ENCODE results near the gene NNAT.

The NNAT gene

GRCh38 chr20:37503256-37503927, 17.7 kb upstream of the NNAT start:
- no peak for DNase-seq (ENCODE audit: low read depth)

DNA sequence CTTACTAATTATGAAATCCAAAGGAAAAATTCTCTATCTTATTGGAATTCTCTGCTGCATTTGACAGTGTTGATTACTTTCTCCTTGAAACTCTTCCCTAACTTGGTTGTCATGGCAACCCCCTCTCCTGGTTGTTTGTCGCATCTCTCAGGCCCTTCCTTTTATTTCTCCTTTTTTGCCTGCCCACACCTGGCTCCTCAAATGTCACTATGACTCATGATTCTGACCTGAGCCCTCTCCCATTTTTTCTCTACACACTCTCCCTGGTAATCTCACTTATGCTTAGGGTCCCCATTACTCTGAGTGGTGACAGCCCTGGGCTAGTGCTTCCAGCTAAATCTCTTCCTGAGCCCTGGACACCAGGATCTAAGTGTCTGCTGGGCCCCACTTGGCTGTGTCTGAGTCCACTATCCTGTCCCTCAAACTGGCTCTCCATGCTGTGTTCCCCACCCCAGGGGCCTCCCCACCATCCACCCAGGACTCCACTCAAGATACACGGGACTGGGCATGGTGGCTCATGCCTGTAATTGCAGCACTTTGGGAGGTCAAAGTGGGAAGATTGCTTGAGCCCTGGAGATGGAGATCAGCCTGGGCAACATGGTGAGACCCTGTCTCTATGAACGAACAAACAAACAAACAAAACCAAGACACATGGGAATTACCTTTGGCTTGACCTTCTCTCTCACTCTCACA, 16.5 kb upstream of the NNAT start:
- DNase-seq (ENCODE audit: low read depth): no peak

- DNase-seq (ENCODE audit: low read depth): no peak
Observed at GRCh38 chr20:37505263-37506151, 15.5 kb upstream of the NNAT start.

- no peak for DNase-seq (ENCODE audit: low read depth)
Observed at GRCh38 chr20:37506152-37506725, 14.8 kb upstream of the NNAT start.

DNA sequence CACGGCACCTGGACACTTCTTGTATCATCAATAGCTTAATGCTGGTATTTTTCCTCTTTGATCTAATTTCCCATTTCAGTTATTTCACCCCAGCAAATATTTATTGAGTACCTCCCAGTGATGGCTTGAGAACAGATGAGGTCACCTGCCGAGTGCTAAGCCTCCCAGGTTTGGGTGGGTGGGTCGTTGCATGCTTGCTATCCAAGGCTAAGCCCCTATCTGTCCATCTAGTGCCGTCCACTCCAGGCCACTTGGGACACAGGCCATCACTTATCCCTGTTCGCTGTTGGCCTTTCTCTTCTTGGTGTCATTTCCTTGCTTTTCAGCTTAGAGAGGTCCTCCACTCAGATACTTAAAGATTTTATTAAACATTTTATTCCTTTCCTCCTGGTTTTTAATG, 10.8 kb upstream of the NNAT start:
- DNase-seq (ENCODE audit: low read depth): no peak

GRCh38 chr20:37511610-37512275, 9.3 kb upstream of the NNAT start:
- DNase-seq (ENCODE audit: low read depth): no peak

DNA sequence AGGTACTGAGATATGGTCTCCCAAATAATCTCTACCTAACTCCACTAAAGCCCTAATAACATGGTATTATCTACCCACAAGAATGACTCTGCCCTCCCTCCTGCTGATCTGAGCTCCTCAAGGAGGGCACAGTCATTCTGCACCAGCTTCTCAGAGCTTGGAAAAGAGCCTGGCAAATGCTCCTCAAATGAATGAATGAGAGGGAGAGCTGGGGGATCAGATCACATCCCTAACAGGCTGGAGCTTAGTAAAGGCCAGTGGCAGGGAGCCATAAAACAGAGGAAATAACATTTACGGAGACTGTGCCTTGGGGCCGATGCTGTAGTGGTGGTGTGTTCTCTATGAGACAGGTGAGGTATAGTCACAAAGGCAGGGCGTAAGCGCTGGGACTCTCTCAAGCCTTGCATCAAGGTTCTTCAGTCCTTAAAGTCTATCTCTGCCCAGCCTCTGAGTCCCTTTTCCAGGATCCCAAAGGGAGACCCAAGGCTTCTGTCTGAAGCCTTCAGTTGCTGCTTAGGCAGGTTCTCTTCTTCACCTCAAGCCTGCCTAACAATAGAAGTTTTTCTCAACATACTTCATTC, 7.2 kb upstream of the NNAT start:
- no peak for DNase-seq (ENCODE audit: low read depth)

DNA sequence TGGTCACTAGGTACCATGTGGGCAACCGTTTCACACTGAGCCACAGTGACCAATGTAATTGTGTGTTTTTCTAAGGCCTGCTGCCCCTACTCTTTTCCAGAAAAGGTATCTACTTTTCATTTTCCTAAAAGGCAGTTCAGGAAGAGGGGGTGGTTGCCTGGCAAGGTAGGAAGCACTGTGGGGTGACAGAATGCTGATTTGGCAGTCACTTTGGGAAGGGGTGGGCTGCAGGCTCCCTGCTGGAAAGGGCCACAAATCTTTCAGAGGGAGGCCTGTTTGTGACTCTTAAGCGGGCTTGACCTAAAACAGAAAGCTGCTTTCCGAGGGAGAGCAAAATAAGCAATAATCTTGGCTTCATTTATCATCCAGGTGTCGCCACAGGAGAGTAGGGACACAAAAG, 5.2 kb upstream of the NNAT start:
- no peak for DNase-seq (ENCODE audit: low read depth)

GRCh38 chr20:37516811-37517750, 4.0 kb upstream of the NNAT start:
- DNase-seq (ENCODE audit: low read depth): no peak

- no peak for DNase-seq (ENCODE audit: low read depth)
Observed at GRCh38 chr20:37518059-37518458, 3.0 kb upstream of the NNAT start.

DNA sequence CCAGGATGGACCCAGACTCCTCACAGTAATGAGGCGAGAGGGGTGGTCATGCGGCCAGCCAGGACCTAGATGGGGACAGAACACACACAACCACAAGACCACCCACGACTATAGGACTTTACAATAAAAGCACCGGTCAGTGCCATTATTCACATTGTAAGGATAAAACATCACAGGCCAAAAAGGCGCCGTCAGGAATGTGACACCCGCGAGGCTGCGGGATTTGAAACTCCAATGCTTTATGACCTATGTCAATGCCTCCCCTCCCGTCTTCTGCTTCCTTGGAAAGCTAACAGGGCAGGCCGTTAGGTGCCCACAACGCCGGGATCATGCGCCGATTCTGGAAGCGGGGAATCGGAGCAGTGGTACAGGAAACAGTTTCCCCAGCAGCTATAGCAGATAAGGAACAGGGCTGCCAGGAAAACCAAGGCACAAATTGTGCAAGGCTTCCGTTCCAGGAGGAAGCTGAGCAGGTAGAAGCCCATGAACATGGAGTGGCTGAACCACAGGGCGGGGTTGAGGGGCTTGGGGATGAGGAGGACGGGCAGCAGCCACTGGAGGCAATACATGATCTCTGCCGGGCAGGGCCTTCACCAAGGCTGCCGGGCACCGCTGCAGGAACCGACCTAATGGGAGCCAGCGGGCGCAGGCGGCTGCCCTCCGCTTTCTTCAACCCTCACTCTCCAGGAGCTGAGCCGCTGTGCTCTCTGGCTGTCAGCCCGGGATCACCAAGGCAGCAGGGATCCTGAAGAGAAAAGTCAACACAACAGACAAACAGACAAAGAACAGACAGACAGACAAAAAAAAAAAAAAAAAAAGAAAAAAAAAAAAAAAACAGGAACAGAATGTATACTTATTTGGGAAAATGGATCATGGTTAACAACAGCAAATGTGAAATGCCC, 2.2 kb upstream of the NNAT start:
- DNase-seq (ENCODE audit: low read depth): no peak

- no peak for DNase-seq (ENCODE audit: low read depth)
Observed at GRCh38 chr20:37519508-37520418, 1.3 kb upstream of the NNAT start.

- no peak for DNase-seq (ENCODE audit: low read depth)
Observed at GRCh38 chr20:37520419-37520955, 563 bp upstream of the NNAT start.

- no peak for DNase-seq (ENCODE audit: low read depth)
Observed at GRCh38 chr20:37522260-37523011, 1.4 kb downstream of the NNAT start.

- DNase-seq (ENCODE audit: low read depth): no peak
Observed at GRCh38 chr20:37523012-37523391, 2.0 kb downstream of the NNAT start.

DNA sequence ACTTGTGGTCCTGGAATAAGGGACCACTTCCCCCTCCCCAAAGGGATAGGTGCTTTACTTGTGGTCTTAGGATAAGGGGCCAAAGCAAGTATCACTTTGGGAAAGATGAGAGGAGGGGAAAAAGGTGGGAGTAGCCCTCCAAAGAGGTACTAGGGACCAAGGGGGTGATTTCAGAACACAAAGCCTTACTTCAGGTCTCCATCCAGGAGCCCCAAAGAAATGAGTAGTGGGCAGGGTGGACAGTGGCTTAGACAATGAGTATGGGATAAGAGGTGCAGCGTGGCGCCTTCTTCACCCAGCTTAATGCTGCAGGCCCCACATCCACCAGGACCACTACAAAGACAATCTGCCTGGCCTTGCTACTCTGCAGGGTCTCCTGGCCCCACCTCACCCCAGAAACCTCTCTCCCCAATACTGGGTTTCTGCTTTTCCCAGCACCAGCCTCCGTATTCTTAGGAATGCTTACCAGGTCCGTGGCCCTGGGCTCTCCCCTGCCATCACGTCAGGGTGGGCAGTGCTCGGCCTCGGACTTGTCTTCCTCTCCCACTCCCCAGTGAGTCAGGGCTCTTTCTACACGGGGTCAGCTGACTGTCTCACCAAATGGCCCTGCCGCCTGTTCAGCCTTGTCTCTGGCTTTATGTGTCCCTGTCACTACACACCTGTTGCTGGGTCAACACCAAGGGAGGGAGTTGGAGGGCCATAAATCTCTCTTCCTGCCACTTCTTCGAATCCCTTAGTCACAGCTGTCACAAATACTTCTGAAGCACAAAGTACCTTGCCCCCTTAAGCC, 3.1 kb downstream of the NNAT start:
- DNase-seq (ENCODE audit: low read depth): no peak

All from stimulated activated CD8-positive, alpha-beta memory T cell treated with anti-CD3 and anti-CD28 coated beads, Interleukin-12 subunit alpha, Interleukin-12 subunit beta, amount 100 ng/mL, for 1 hour (primary cell).